ENCODE measurements around the gene WDR7. TPM values are rescaled to one million over a fixed set of nuclear protein-coding genes. Genes with fewer than 3 reads are reported as not detected.

WDR7 gene
- total RNA-seq, 2 donors from 2014 or later = 23.2 to 29.1 TPM

- intact Hi-C loops (cut with DNase I) = no loop called here
- ATAC-seq = no peak
- no peak for DNase-seq
Measured at GRCh38 chr18:56997200-56997599, 346.0 kb downstream of the WDR7 start.

DNA sequence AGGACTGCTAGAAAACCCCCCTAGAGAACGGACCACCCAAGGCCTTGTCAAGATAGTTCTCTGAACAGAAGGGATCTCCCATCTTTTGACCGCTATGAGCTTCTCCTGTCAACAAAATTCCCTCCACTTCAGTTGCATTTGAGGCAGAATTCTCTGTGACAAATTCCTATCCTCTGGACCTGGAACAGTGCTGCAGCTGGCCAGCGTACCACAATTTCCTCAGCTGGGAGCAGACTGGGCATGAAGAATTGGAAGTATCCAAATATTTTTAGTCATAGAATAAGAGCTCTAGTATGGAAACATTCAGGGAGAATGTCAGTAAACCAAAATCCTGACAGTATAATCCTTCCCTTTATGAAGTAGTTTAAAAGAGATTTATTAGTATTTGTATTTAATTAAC is 348.7 kb downstream of the WDR7 start:
- DNase-seq (no peak), ATAC-seq (no peak)
- intact Hi-C loops (cut with DNase I) = no loop called here

GRCh38 chr18:57002627-57003026 is 351.5 kb downstream of the WDR7 start:
- ATAC-seq = peak; percentile 48 to 84
- no peak for DNase-seq
- intact Hi-C loops (cut with DNase I) = no loop called here

DNA sequence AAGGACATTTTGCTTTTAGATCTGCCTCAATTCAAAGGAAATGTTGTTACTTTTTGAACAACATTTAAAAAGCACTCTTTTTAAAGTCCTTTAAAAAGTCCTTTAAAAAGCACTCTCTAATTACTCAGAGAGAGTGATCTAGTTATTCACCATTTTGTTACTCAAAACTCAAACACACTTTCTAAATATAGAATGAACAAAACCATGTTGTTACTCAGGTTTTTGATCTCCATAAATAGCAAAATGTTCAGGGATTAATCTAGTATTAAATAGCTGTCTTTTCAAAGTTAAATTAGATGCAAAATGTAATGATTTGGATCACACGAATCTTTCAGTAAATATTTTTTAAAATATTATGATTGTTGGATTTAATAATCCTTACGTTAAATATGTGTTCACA is 352.2 kb downstream of the WDR7 start:
- ATAC-seq (no peak), DNase-seq (no peak)
- intact Hi-C loops (cut with DNase I) = no loop called here

DNA sequence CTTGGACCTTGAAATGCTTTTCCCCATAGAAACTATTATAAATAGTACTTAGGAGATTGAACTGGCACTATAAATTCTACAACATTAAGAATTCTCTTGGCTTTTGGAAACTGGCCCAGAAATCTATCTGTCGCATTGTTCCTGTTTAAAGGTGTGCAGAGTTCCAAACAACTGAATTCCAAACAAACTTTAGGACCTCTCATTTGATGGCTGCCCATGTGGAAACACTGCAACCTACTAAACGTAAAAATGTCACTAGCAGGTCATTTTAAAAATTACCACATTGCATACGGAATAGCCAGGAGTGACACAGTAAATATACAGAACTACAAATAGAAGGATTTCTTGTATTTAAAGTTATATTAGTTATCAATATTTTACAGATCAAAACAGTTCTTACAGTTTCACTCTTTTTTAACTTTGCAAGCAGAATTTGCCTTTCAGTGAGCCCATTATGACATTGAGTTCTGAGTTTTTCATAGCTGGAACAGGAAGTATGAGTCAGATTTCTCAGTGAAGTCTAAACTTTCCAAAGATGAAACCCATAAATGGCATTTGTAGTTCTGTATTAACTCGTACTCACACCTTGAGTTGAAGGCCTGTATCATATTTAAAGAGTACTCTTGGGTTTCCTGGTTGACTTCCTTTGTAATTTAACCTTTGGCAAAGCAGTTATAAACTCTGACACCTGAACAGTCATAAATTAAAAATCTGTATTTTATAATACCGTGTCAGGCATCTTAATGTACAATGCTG is 353.4 kb downstream of the WDR7 start:
- DNase-seq (no peak), ATAC-seq (peak in 1 of 2 donors; percentile 44)
- intact Hi-C loops (cut with DNase I) = no loop called here

DNA sequence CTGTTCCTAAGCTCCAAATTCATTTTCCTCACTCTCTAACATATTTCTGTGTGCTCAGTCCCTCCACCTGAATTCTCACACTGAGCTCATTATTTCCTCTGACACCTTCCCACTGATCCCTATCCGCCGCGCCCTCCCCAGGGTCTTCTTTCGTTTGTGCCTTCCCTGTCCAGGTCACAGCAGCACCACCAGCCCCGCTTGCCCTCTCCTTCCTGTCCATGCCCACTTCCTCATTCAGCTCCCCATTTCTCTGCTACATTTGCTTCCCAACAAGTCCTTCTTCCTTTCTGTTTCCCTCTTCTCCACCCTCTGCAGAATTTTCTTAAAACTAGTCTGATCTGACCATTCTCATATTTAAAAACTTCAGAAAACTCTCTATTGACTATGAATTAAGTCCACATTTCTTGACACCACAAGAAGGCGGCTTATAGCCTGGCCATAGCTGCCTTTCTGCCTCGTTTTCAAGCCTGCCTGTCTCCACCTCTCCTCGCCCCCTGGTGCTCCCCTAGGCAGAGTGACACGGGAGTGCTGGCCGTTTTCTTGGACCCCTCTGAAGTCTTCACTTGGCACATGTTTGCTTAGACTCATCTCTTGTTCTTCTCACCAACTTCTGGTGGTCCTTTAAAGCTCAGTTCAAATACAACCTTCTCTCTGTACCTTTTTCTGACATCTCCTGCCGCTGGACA is 357.0 kb downstream of the WDR7 start:
- DNase-seq = no peak
- ATAC-seq = peak in 1 of 2 donors; percentile 15
- intact Hi-C loops (cut with DNase I) = no loop called here

- no peak for ATAC-seq
- intact Hi-C loops (cut with DNase I) = no loop called here
Measured at GRCh38 chr18:57009844-57010243, 358.7 kb downstream of the WDR7 start.

DNA sequence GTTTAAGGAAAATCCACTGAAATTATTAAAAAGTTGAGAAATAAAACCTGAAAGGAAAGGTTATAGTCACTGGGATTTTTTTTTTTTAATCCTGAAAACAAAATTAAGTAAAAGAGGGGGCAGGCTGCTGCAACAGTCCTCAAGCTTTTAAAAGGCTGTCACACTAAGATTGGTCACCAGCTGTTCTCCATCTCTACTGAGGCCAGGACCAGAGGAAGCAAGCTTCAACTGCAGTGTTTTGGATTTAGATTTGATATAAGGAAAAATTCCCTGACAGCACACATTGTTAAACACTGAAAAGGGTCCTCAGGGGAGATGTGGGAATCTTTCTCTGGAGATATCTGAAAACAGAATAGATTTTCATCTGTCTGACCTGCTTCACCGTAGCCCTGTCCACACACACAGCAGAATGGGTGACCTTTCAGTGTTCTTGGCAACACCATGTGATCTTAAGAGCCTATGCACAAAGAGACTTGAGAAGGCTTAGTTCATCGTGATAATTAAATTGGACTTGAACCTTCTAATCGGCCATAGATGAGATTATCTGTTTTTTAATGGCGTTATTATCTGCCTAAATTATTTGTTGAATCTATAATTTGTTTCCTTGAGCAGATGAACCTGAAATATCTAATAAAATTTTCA is 363.7 kb downstream of the WDR7 start:
- no peak for ATAC-seq
- intact Hi-C loops (cut with DNase I) = no loop called here
- DNase-seq = no peak

More at GRCh38 chr18:57009844-57010243, 358.7 kb downstream of the WDR7 start:
- DNase-seq = no peak

- ATAC-seq (no peak), DNase-seq (no peak)
- intact Hi-C loops (cut with DNase I) = no loop called here
Measured at GRCh38 chr18:57015451-57015850, 364.3 kb downstream of the WDR7 start.

DNA sequence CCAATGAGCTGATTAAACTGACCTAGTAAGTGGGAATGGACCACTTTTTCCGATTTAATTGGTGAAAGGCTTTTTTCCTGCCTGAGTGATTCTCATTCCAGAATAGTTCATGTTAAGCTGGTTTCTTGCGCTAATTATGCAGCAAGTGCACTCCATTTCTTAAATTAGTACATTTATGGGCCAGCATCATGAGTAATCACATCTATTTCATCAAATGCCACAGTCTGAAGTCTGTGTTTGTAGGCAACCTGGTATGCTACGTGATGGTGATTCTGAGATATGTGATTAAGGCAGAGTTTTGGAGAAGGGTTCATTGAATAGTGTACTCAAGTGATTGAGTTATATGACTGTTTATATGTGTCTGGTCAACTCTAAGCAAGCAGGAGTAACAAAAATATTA is 367.7 kb downstream of the WDR7 start:
- intact Hi-C loops (cut with DNase I) = no loop called here
- no peak for ATAC-seq
- DNase-seq = no peak

GRCh38 chr18:57022716-57023115 is 371.6 kb downstream of the WDR7 start:
- DNase-seq (no peak), ATAC-seq (no peak)
- intact Hi-C loops (cut with DNase I) = no loop called here

- no peak for DNase-seq
- intact Hi-C loops (cut with DNase I) = no loop called here
- no peak for ATAC-seq
Measured at GRCh38 chr18:57023275-57023882, 372.2 kb downstream of the WDR7 start.

GRCh38 chr18:57025540-57025939 is 374.4 kb downstream of the WDR7 start:
- no peak for ATAC-seq
- no peak for DNase-seq
- intact Hi-C loops (cut with DNase I) = no loop called here

- no peak for DNase-seq
- intact Hi-C loops (cut with DNase I) = no loop called here
- ATAC-seq = no peak
Measured at GRCh38 chr18:57026316-57026715, 375.2 kb downstream of the WDR7 start.

- ATAC-seq = no peak
- intact Hi-C loops (cut with DNase I) = no loop called here
- no peak for DNase-seq
Measured at GRCh38 chr18:57027190-57027708, 376.1 kb downstream of the WDR7 start.

DNA sequence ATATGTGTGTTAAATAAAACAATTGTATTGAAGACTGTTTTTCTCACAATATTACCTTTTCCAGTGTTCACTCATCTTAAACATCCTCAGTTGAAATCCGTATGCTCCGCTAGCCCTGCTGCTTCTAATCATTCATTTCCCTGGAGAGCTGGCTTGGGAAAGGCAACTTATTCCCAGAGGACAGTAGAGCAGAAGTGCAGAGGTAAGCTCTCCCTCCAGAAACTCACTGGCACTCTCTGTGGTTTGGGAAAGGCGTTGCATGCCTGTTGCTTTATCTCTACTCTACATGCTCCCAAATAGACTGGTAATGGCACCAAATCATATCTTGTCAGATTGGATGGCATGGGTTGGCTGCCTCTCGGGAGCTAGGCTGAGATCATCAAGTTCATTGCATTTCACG is 378.6 kb downstream of the WDR7 start:
- ATAC-seq = no peak
- DNase-seq = no peak
- intact Hi-C loops (cut with DNase I) = no loop called here

GRCh38 chr18:57030417-57030816 is 379.3 kb downstream of the WDR7 start:
- DNase-seq (no peak), ATAC-seq (no peak)
- intact Hi-C loops (cut with DNase I) = no loop called here

GRCh38 chr18:57035590-57035989 is 384.4 kb downstream of the WDR7 start:
- DNase-seq (no peak), ATAC-seq (no peak)
- intact Hi-C loops (cut with DNase I) = no loop called here

DNA sequence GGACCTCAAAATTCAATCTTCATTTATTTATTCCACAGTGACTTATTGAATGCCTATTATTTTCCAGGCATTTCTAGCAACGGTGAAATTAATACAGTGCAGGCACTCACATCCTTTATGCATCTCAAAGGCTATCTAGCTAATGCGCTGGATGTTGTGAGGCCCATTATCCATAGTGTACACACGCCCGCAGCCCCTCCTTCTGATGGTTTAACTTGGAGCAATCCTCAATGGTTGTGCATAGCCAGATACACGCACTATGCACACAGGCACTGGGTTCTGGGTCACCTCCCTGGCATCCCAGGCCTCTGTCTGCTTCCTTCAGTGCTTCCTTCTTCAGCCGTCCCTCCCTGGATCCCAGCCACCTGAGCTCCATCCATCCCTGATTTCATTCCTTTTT is 387.2 kb downstream of the WDR7 start:
- intact Hi-C loops (cut with DNase I) = no loop called here
- DNase-seq = no peak
- no peak for ATAC-seq

DNA sequence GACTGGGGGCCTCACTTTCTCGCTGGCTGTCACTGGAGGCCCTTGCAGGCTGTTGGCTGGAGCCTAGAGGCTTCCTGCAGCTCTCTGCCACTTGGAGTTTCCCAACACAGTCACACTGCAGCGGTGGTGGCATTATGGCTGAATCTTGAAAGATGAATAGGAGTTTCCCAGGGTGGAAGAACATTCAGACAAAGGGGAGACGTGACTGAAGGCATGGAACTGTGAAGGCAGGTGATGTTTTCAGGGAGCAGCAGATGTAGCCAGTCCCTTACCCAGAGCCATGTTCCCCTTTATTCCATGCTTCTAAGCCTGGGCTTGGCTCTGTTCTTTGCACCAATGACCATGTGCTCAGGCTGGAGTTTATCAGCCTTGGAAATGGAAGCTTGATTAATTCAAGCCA is 389.0 kb downstream of the WDR7 start:
- DNase-seq = no peak
- ATAC-seq = no peak
- intact Hi-C loops (cut with DNase I) = no loop called here

Data from left cardiac atrium (tissue), 4 donors.